ENCODE data around the gene PDE4D.
"Not testable (repeated sequence)": the region's sequence is repeated elsewhere in the genome, so short reads cannot be mapped to it uniquely, and the experiment has no call there.

The PDE4D gene

GRCh38 chr5:59416451-59416850, 477.1 kb downstream of the PDE4D start:
- peak; percentile 8 for DNase-seq (ENCODE audit: low spot score)

- DNase-seq (ENCODE audit: low spot score) = no peak
Measured at GRCh38 chr5:59416026-59416425, 477.5 kb downstream of the PDE4D start.

GRCh38 chr5:59412428-59412827, 481.1 kb downstream of the PDE4D start:
- no peak for DNase-seq (ENCODE audit: low spot score)

DNA sequence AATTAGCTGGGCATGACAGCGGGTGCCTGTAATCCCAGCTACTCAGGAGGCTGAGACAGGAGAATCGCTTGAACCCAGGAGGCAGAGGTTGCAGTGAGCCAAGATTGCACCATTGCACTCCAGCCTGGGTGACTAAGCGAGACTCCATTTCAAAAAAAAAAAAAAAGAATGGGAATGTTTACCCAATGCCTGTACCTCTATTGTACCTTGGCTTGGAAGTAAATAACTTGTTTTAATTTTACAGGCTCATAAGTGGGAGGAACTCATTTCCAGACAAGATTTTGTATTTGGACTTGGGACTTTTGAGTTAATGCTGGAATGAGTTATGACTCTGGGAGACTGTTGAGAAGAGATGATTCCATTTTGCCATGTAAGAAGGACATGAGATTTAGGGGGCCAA, 484.5 kb downstream of the PDE4D start:
- not testable (repeated sequence) for DNase-seq (ENCODE audit: low spot score)

- DNase-seq (ENCODE audit: low spot score) = no peak
Measured at GRCh38 chr5:59407967-59408366, 485.6 kb downstream of the PDE4D start.

DNA sequence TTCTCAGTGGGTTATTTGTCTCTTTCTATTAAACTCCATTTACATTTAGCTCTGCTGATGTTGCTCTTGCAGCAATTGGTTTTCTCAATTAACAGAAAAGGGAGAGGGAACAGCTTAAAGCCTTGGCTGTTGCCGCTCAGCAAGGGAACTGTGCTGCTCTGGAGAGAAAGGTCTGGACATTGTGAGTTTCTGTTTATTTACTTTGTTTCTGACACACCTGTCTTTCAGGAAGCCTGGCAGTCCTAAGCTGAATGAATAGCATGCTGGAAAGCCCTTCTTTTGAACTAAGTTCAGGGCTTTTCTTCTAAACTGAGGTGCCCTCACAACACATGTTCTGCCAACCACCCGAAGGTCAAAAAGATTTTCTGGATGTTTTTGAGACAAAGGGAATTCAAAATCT, 491.9 kb downstream of the PDE4D start:
- no peak for DNase-seq (ENCODE audit: low spot score)

- not testable (repeated sequence) for DNase-seq (ENCODE audit: low spot score)
Measured at GRCh38 chr5:59394956-59395355, 498.6 kb downstream of the PDE4D start.

- no peak for DNase-seq (ENCODE audit: low spot score)
Measured at GRCh38 chr5:59393585-59394420, 499.7 kb downstream of the PDE4D start.

DNA sequence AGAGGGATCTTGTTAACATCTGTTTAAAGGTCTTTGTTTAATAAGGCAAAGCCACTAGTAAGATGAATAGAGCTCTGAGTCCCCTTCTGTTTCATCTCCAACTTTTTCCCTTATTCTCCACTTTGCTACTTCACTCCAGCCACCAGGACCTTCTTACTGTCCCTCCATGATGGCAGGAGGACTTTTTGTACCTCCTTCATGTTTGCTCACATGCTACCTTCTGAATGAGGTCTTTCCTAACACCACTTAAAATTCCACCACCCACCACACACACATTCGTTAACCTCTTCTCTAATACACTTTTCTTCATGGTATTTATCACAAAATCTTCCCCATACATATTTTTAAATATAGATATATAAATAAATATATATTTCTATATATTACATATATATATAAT, 501.9 kb downstream of the PDE4D start:
- no peak for DNase-seq (ENCODE audit: low spot score)

- DNase-seq (ENCODE audit: low spot score) = no peak
Measured at GRCh38 chr5:59390989-59391388, 502.5 kb downstream of the PDE4D start.

DNA sequence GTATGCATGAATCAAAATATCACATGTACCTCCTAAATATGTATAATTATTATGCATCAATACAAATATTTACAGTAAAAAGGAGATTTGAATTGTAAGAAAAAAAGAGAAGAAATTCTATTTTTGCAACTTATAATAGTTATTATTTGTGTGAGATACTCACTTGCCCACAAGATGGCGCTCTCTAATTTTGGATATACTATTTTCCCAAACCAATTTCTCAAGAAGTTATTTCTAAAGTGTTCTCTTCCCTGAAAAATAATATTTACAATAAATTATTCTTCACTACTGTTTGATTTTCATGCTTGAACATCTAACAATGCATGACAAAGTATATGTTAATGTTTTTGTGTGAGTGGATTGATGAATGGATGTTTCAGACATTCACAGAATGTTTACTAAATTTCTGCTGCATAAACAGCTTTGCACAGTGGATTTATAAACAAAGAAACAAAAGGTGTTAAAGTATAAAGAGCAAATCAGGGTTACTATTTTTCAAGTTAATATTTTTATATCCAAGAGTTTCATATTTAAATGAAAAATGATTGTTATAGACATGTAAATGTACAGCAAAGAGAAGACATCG, 503.4 kb downstream of the PDE4D start:
- DNase-seq (ENCODE audit: low spot score) = peak; percentile 30

GRCh38 chr5:59387127-59387526, 506.4 kb downstream of the PDE4D start:
- no peak for DNase-seq (ENCODE audit: low spot score)

GRCh38 chr5:59385700-59386099, 507.8 kb downstream of the PDE4D start:
- DNase-seq (ENCODE audit: low spot score) = no peak

DNA sequence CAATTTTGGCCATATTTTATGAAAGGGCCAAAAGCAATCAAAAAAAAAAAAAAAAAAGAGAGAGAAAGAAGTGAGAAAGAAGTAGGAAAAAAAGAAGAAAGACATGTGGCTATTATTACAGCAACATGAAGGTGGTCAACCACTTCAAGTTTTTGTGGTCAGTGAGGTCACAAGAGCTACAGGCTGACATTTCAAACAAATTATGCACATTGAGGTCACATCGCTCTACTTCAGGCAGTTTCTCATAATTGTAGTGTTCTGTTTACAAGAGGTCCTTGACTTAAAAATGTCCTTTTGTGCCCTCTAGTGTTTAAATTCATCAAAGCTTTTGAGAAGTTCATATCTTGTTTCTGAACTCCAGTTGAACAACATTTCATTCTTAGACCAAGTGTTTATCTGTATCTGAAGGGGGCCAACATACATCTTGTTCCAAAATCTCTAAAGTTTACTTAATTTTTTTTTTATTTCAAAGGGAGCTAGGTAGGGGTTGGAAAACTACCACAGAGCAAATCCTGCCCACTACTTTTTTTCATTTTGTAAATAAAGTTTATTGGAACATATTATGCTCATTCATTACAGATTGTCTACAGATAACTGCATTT, 513.1 kb downstream of the PDE4D start:
- peak; percentile 88 for DNase-seq (ENCODE audit: low spot score)

GRCh38 chr5:59374036-59374435, 519.5 kb downstream of the PDE4D start:
- not testable (repeated sequence) for DNase-seq (ENCODE audit: low spot score)

- no peak for DNase-seq (ENCODE audit: low spot score)
Measured at GRCh38 chr5:59371525-59372127, 521.9 kb downstream of the PDE4D start.

DNA sequence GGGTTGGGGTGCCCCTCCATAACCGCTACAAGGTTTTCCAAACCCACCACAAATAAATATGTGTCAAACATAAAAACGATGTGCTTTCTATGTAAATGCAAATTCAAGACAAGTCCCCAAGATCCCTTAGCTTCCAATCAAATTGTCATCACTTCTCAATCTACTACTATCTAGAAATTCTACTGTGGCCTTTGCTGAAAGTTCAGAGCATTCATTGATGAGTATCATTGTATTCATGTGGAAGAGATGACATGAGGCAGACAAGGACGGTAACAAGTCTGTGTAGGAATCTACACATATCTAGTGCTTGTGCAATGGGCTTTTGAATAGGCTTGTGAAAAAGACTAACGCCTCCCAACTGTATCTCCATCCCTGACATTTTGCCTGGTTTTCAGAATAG, 524.6 kb downstream of the PDE4D start:
- DNase-seq (ENCODE audit: low spot score) = no peak

- DNase-seq (ENCODE audit: low spot score) = peak; percentile 67
Measured at GRCh38 chr5:59367791-59368394, 525.6 kb downstream of the PDE4D start.

- DNase-seq (ENCODE audit: low spot score) = no peak
Measured at GRCh38 chr5:59366784-59367183, 526.7 kb downstream of the PDE4D start.

- no peak for DNase-seq (ENCODE audit: low spot score)
Measured at GRCh38 chr5:59362438-59362837, 531.1 kb downstream of the PDE4D start.

DNA sequence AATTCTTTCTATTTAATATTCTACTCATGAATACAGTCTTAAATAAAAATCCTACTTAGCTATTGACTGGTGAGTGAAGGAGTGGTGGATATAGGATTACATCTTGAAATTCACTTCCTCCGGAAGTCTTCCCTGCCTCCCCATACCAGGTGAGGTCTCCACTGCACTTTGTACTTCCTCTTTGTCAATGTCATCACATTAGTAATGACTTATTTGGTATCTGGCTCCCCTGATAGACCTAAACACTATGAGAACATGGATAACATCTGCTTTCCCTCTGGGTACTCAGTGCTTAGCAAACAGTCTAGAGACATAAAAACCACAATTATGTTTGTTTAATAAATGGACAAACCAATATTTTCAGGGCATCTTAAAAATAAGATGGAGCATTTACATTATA, 532.1 kb downstream of the PDE4D start:
- no peak for DNase-seq (ENCODE audit: low spot score)

DNA sequence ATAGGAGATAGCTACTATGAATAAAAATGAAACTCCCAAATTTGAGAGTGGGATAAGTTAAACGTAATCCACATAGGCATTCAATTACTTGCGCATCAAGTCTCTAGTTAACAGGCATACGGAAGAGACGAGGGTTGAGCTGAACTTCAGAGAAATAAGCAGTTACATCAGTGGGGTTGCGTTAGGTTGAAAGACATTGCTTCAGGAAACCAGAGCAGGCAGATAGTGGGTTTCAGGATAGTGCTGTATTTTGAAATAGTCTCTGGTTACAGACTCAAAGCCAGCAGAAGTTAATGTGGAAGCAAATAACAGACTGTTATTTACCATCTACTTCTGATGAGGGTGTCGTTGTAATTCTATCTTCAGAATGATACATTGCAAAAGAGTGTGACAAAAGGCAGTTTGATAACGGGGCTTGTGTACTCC, 533.4 kb downstream of the PDE4D start:
- no peak for DNase-seq (ENCODE audit: low spot score)

Measured in RKO (cell line).